ENCODE data around the gene C14orf132. TPM values are rescaled to one million over a fixed set of nuclear protein-coding genes. Genes with fewer than 3 reads are reported as not detected.

Gene C14orf132
- total and polyA plus RNA-seq, 3 donors from 2014 or later = 1.4 to 8.4 (median 2.5) TPM

DNA sequence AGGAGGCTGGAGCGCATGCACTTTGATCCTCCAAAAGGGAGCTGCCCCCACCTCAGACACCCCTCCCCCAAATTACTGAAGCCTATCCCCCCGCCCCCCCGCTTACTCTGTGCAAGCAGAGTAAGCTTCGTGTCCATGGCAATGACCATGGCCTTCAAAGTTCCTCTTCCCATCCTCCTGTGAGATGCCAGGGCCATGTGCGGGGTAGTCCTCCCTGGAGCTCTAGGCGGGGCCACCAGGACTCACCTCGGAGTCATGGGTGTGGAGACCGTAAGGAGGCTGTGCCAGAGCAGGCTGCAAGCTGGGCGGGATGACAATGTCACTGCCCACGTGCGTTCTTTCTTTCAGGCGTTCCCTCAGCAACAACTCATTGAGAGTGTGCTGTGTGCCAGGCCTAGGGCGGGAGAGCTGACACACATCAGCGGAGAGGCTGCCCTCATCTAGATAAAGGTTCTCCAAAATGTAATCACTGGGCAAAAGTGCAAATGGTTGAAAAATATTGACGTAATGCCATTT, 66.8 kb downstream of the C14orf132 start:
- Histone ChIP-seq H3K4me3 (no peak overlapping the region), H3K27me3 (no peaks in the 10 kb centered on the region), H3K4me1 (no peaks in the 10 kb centered on the region), H3K9me3 (no peaks in the 10 kb centered on the region), H3K36me3 (ENCODE audit: low read depth, missing control alignments) (no peaks in the 10 kb centered on the region), H3K27ac (no peak overlapping the region)
- DNase-seq = no peak
- intact Hi-C loops (cut with DNase I; ENCODE audit: low total_unique reads) = no loop called here
- WGBS, 2 donors = 69 to 79% methylated on average over 12 to 15 of the region's 15 CpGs
- TF ChIP-seq CTCF (IDR thresholded peaks at IDR 0.05) (no peak), POLR2A (IDR thresholded peaks at IDR 0.05) (no peak)

- 92 to 95% methylated on average over 6 of the region's 6 CpGs for WGBS, 2 donors
- no peaks in the 10 kb centered on the region for H3K36me3 ChIP-seq (ENCODE audit: low read depth, missing control alignments)
- H3K27ac ChIP-seq = no peak overlapping the region
Measured at GRCh38 chr14:96106891-96107290, 67.7 kb downstream of the C14orf132 start.

DNA sequence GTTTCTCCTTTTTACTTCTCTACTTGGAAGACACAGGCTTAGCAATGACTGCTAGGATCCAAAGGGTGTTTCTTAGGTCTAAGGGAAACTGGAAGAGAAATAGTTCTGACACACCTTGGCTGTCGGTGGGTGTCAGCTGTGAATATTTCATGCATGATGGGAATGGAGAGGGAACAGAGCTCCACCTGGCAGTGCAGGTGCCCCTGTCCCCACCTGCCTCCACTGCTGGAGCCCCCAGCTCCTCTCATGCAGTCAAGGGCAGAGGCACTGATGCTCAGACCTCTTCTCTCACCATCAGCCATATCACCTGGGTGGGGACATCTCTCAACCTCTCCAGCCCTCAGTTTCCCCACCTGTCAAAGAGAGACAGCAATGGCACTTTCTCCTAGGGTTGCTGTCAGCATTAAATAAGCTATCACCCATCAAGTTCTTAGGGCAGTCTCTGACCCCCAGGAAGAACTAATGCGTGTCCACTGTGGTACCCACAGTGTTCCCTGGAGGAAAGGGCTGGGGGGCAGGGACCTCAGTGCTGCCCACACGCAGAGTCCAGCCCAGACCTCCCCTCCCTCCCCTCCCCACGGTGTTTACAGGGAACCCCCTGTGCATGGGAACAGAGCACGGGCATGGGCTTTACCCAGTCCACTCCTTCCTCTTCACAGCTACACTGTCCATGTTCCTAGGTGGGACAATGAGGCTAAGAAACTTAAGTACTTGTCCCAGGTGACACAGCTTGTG, 69.1 kb downstream of the C14orf132 start:
- Histone ChIP-seq H3K4me1 (no peaks in the 10 kb centered on the region), H3K36me3 (ENCODE audit: low read depth, missing control alignments) (no peaks in the 10 kb centered on the region), H3K27me3 (no peaks in the 10 kb centered on the region), H3K4me3 (no peak overlapping the region), H3K9me3 (no peaks in the 10 kb centered on the region), H3K27ac (no peak overlapping the region)
- 75 to 76% methylated on average over 4 to 5 of the region's 5 CpGs for WGBS, 2 donors
- DNase-seq = no peak
- TF ChIP-seq POLR2A (IDR thresholded peaks at IDR 0.05) = no peak
- TF ChIP-seq CTCF (IDR thresholded peaks at IDR 0.05) = no peak
- intact Hi-C loops (cut with DNase I; ENCODE audit: low total_unique reads) = no loop called here

More at GRCh38 chr14:96106891-96107290, 67.7 kb downstream of the C14orf132 start:
- Histone ChIP-seq H3K4me1 (no peaks in the 10 kb centered on the region), H3K4me3 (no peak overlapping the region), H3K9me3 (no peaks in the 10 kb centered on the region), H3K27me3 (no peaks in the 10 kb centered on the region)
- DNase-seq = no peak
- intact Hi-C loops (cut with DNase I; ENCODE audit: low total_unique reads) = no loop called here
- no peak for TF ChIP-seq CTCF (IDR thresholded peaks at IDR 0.05)
- TF ChIP-seq POLR2A (IDR thresholded peaks at IDR 0.05) = no peak

GRCh38 chr14:96108911-96109310, 69.7 kb downstream of the C14orf132 start:
- TF ChIP-seq CTCF (IDR thresholded peaks at IDR 0.05) = no peak
- no peak for TF ChIP-seq POLR2A (IDR thresholded peaks at IDR 0.05)
- Histone ChIP-seq H3K36me3 (ENCODE audit: low read depth, missing control alignments) (no peaks in the 10 kb centered on the region), H3K9me3 (no peaks in the 10 kb centered on the region), H3K27ac (no peak overlapping the region), H3K27me3 (no peaks in the 10 kb centered on the region), H3K4me1 (no peaks in the 10 kb centered on the region), H3K4me3 (no peak overlapping the region)
- DNase-seq = no peak
- intact Hi-C loops (cut with DNase I; ENCODE audit: low total_unique reads) = no loop called here
- 92 to 94% methylated on average over 8 to 10 of the region's 10 CpGs for WGBS, 2 donors

All from testis (tissue), 3 donors.